GM12891 (cell line): ENCODE measurements around the gene NKX2-3.

Source experiments
- POLR2A ChIP-seq: IDR thresholded peaks from 2 replicates; pipeline ENCODE4 v1.6.1; 2011; ENCODE audit warnings: low read depth, low read length, control low read depth
- TAF1 ChIP-seq: IDR thresholded peaks from 2 replicates; pipeline ENCODE4 v1.6.1; 2011; ENCODE audit warnings: low read depth, low read length, control low read depth

GRCh38 chr10:99537086-99537988 lies 4.6 kb downstream of the NKX2-3 start:
- TF ChIP-seq TAF1 = no peak
- no peak for TF ChIP-seq POLR2A
